ENCODE results near the gene FUT9. TPM values are rescaled to one million over a fixed set of nuclear protein-coding genes. Genes with fewer than 3 reads are reported as not detected.

FUT9 gene
- total RNA-seq, 2 experiments from 2014 or later = not detected

- ChIA-PET POLR2A (no interaction called here), CTCF (ENCODE audit: unreplicated experiment) (no interaction called here)
- BruUV-seq (replicated peaks) = no TSS peak
- no peak for DNase-seq (ENCODE audit: low spot score)
- Histone ChIP-seq H3K4me2 (ENCODE audit: low read length) (no peak overlapping the region), H4K20me1 (ENCODE audit: insufficient read depth, low read length) (no peaks in the 10 kb centered on the region), H3K4me3 (ENCODE audit: low read depth, low read length, poor library complexity, severe bottlenecking) (no peak overlapping the region), H3K4me1 (ENCODE audit: insufficient read depth, low read length, poor library complexity, severe bottlenecking) (no peaks in the 10 kb centered on the region), H3K27ac (ENCODE audit: low read depth, low read length, poor library complexity, severe bottlenecking) (no peak overlapping the region), H3K9me2 (ENCODE audit: insufficient read depth, low read length) (no peaks in the 10 kb centered on the region), H3K9me3 (ENCODE audit: low read length) (no peaks in the 10 kb centered on the region), H2AFZ (ENCODE audit: low read length) (no peak overlapping the region), H3K79me2 (ENCODE audit: insufficient read depth, low read depth, low read length) (no peaks in the 10 kb centered on the region), H3K36me3 (ENCODE audit: insufficient read depth, low read length) (no peaks in the 10 kb centered on the region)
- intact Hi-C loops (cut with micrococcal nuclease; ENCODE audit: unreplicated experiment) = no loop called here
- TF ChIP-seq CTCF (conservative IDR thresholded peaks at IDR 0.05; ENCODE audit: low read length) (no peak), EZH2phosphoT487 (IDR thresholded peaks at IDR 0.05; ENCODE audit: borderline replicate concordance, low read depth, low read length) (no peak)
Observed at GRCh38 chr6:95998133-95998532, 17.6 kb upstream of the FUT9 start.

GRCh38 chr6:96001891-96002575 is 13.7 kb upstream of the FUT9 start:
- Histone ChIP-seq H3K79me2 (ENCODE audit: insufficient read depth, low read depth, low read length) (no peaks in the 10 kb centered on the region), H3K4me3 (ENCODE audit: low read depth, low read length, poor library complexity, severe bottlenecking) (no peak overlapping the region), H3K4me2 (ENCODE audit: low read length) (no peak overlapping the region), H3K9me2 (ENCODE audit: insufficient read depth, low read length) (no peaks in the 10 kb centered on the region), H3K9me3 (ENCODE audit: low read length) (no peaks in the 10 kb centered on the region), H4K20me1 (ENCODE audit: insufficient read depth, low read length) (no peaks in the 10 kb centered on the region), H3K36me3 (ENCODE audit: insufficient read depth, low read length) (no peaks in the 10 kb centered on the region), H3K27ac (ENCODE audit: low read depth, low read length, poor library complexity, severe bottlenecking) (no peak overlapping the region), H3K4me1 (ENCODE audit: insufficient read depth, low read length, poor library complexity, severe bottlenecking) (no peaks in the 10 kb centered on the region), H2AFZ (ENCODE audit: low read length) (no peak overlapping the region)
- intact Hi-C loops (cut with micrococcal nuclease; ENCODE audit: unreplicated experiment) = no loop called here
- no peak for DNase-seq (ENCODE audit: low spot score)
- TF ChIP-seq CTCF (conservative IDR thresholded peaks at IDR 0.05; ENCODE audit: low read length) (no peak), EZH2phosphoT487 (IDR thresholded peaks at IDR 0.05; ENCODE audit: borderline replicate concordance, low read depth, low read length) (no peak)
- BruUV-seq (replicated peaks) = no TSS peak
- CTCF ChIA-PET (ENCODE audit: unreplicated experiment) = no interaction called here
- POLR2A ChIA-PET = interaction anchor here (0.5 kb wide), 1 partner anchor 22 kb away, joined by 3 read pairs; no protein-coding TSS in a partner anchor

GRCh38 chr6:96002576-96002910 is 13.2 kb upstream of the FUT9 start:
- CTCF ChIA-PET (ENCODE audit: unreplicated experiment) = no interaction called here

More at GRCh38 chr6:96002576-96002910, 13.2 kb upstream of the FUT9 start:
- H3K9me2 ChIP-seq (ENCODE audit: insufficient read depth, low read length) = no peaks in the 10 kb centered on the region
- H3K79me2 ChIP-seq (ENCODE audit: insufficient read depth, low read depth, low read length) = no peaks in the 10 kb centered on the region
- no peak overlapping the region for H3K4me3 ChIP-seq (ENCODE audit: low read depth, low read length, poor library complexity, severe bottlenecking)
- H3K4me1 ChIP-seq (ENCODE audit: insufficient read depth, low read length, poor library complexity, severe bottlenecking) = no peaks in the 10 kb centered on the region
- H3K36me3 ChIP-seq (ENCODE audit: insufficient read depth, low read length) = no peaks in the 10 kb centered on the region
- no peaks in the 10 kb centered on the region for H3K9me3 ChIP-seq (ENCODE audit: low read length)
- intact Hi-C loops (cut with micrococcal nuclease; ENCODE audit: unreplicated experiment) = no loop called here
- no peak overlapping the region for H2AFZ ChIP-seq (ENCODE audit: low read length)
- DNase-seq (ENCODE audit: low spot score) = no peak
- no peak overlapping the region for H3K4me2 ChIP-seq (ENCODE audit: low read length)
- no peak overlapping the region for H3K27ac ChIP-seq (ENCODE audit: low read depth, low read length, poor library complexity, severe bottlenecking)
- BruUV-seq (replicated peaks) = no TSS peak
- no peak for TF ChIP-seq EZH2phosphoT487 (IDR thresholded peaks at IDR 0.05; ENCODE audit: borderline replicate concordance, low read depth, low read length)
- TF ChIP-seq CTCF (conservative IDR thresholded peaks at IDR 0.05; ENCODE audit: low read length) = no peak
- H4K20me1 ChIP-seq (ENCODE audit: insufficient read depth, low read length) = no peaks in the 10 kb centered on the region
- POLR2A ChIA-PET = no interaction called here
